Cardiac fibroblast (primary cell): ENCODE results near the gene CPNE2.
"Not testable (repeated sequence)": the region's sequence is repeated elsewhere in the genome, so short reads cannot be mapped to it uniquely, and the experiment has no call there.

Source experiments
- DNase-seq, 2 donors: peaks; one replicate each; pipeline versions ENCODE4 v3.0.0 to v3.0.0-alpha.2; 2010; ENCODE audit warnings: low read depth in 2 of 2
- H3K4me3 ChIP-seq, 2 donors: replicated peaks in 1 of 2; 1 replicate in 1 of 2; 2 replicates in 1 of 2; pipeline ENCODE4 v1.5.1; 2011; ENCODE audit warnings: low read depth in 2 of 2, low read length in 2 of 2, mild to moderate bottlenecking in 2 of 2, moderate library complexity in 1 of 2
- TF ChIP-seq, protein P1 (sequence below): IDR thresholded peaks from one replicate; pipeline ENCODE4 v1.5.1; 2011; ENCODE audit warnings: low read depth, mild to moderate bottlenecking, low read length, inconsistent platforms

The CPNE2 gene

GRCh38 chr16:57106767-57107166 lies 14.4 kb downstream of the CPNE2 start:
- TF ChIP-seq, protein P1, sequence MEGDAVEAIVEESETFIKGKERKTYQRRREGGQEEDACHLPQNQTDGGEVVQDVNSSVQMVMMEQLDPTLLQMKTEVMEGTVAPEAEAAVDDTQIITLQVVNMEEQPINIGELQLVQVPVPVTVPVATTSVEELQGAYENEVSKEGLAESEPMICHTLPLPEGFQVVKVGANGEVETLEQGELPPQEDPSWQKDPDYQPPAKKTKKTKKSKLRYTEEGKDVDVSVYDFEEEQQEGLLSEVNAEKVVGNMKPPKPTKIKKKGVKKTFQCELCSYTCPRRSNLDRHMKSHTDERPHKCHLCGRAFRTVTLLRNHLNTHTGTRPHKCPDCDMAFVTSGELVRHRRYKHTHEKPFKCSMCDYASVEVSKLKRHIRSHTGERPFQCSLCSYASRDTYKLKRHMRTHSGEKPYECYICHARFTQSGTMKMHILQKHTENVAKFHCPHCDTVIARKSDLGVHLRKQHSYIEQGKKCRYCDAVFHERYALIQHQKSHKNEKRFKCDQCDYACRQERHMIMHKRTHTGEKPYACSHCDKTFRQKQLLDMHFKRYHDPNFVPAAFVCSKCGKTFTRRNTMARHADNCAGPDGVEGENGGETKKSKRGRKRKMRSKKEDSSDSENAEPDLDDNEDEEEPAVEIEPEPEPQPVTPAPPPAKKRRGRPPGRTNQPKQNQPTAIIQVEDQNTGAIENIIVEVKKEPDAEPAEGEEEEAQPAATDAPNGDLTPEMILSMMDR: no peak
- peak in 1 of 2 donors; percentile 29 for DNase-seq
- no peak overlapping the region for H3K4me3 ChIP-seq

DNA sequence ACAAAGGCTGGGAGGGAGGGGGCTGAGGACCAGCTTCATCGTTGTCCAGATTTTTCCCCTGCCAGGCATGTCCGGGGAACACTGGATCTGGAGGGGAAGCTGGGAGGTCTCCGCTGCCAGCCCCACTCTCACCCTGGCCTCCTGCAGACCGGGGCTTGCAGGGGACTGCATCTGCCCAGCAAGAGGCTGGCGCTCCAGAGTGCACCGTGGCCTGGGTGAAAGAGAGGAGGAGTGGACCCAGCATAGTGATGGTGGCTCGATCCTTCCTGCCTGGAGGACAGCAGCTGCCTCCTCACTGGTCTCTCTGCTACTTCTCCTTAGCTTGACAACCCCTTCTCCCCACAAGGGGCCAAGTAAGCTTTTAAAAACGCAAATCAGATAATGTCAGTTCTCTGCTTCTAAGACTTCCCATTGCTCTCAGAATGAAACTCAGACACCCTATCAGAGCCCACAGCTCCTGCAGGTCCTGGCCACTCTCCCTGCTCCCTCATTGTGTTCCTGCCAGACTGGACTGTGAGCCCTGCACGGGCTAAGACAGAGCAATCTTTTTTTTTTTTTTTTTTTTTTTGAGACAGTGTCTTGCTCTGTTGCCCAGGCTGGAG lies 15.0 kb downstream of the CPNE2 start:
- DNase-seq: no peak
- TF ChIP-seq, protein P1: no peak
- H3K4me3 ChIP-seq: no peak overlapping the region

- H3K4me3 ChIP-seq: no peak overlapping the region
- no peak for DNase-seq
- TF ChIP-seq, protein P1: no peak
Observed at GRCh38 chr16:57108432-57108831, 16.0 kb downstream of the CPNE2 start.

DNA sequence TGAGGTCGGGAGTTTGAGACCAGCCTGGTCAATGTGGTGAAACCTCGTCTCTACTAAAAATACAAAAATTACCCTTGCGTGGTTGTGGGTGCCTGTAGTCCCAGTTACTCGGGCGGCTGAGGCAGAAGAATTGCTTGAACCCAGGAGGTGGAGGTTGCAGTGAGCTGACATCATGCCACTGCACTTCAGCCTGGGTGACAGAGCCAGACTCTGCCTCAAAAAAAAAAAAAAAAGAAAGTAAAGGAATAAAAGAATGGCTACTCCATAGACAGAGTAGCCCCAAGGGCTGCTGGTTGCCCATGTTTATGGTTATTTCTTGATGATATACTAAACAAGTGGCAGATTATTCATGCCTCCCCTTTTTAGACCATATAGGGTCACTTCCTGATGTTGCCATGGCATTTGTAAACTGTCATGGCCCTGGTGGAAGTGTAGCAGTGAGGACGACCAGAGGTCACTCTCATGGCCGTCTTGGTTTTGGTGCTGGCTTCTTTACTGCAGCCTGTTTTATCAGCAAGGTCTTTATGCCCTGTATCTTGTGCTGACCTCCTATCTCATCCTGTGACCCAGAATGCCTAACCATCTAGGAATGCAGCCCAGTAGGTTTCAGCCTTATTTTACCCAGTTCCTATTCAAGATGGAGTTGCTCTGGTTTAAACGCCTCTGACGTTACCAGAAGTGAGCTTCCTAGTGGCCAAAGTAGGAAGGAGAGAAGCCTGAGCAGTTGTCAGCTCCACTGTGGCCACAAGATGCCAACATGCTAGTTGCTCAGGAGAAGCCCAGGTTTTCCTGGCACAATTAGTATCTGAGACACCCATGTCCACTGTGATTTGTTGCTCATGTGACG lies 17.1 kb downstream of the CPNE2 start:
- DNase-seq, H3K4me3 ChIP-seq: not testable (repeated sequence)

DNA sequence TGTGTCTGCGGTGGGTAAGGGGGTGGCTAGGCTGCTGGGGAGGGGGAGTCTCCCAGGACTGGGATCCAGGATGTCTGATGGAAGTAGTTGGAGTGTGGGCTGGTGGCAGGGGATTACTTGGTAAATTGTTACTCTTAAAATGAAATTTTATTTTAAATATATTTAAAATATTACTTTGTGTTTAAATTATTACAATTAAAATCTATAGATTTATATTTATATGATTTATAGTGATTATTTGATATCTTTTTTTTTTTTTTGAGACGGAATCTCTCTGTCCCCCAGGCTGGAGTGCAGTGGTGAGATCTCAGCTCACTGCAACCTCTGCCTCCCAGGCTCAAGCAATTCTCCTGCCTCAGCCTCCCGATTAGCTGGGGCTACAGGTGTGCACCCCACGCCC lies 18.6 kb downstream of the CPNE2 start:
- TF ChIP-seq, protein P1: no peak
- no peak overlapping the region for H3K4me3 ChIP-seq

DNA sequence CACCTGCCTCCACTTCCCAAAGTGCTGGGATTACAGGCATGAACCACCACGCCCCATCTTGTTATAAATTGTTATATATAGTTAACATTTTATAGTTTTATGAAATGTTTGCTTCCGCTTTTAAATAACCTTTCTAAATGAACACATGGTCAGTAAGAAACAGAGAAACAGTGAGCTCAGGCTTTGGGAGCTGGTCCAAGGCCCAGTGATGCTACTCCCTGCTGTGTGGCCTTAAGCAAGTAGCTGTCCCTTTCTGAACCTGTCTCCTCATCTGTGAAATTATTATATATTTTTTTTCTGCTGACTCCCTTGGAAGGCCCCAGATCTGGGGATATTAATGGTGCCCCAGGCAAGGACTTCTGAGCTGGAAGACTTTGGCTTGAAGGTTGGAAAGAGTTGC lies 19.0 kb downstream of the CPNE2 start:
- DNase-seq: no peak
- TF ChIP-seq, protein P1: no peak
- no peak overlapping the region for H3K4me3 ChIP-seq

More for the DNA sequence above, 18.6 kb downstream of the CPNE2 start:
- DNase-seq: no peak

GRCh38 chr16:57112403-57113041 lies 20.1 kb downstream of the CPNE2 start:
- no peak for DNase-seq
- TF ChIP-seq, protein P1: no peak
- H3K4me3 ChIP-seq: no peak overlapping the region
